K562 (cell line): Measurements from ENCODE around the gene RGS17. TPM values are rescaled to one million over a fixed set of nuclear protein-coding genes. Genes with fewer than 3 reads are reported as not detected.
A peak's percentile ranks its signal among the peaks of the same experiment; 100 is the strongest.

Experiments used
- CTBP1 ChIP-seq: fragments of 450-650 bp; IDR thresholded peaks from 2 replicates; pipeline ENCODE4 v1.6.1; 2016; ENCODE audit warnings: borderline replicate concordance
- E2F3 ChIP-seq: fragments of 250-450 bp; sonication (Bioruptor Pico); IDR thresholded peaks from 2 replicates; pipeline ENCODE4 v1.4.0; 2020; ENCODE audit warnings: mild to moderate bottlenecking
- E2F8 ChIP-seq: fragments of 450-650 bp; IDR thresholded peaks from 2 replicates; pipeline ENCODE4 v1.7.1; 2018; ENCODE audit warnings: mild to moderate bottlenecking, low read depth; ENCODE audit not compliant: partially characterized antibody
- EHMT2 ChIP-seq: fragments of 450-650 bp; IDR thresholded peaks from 2 replicates; pipeline ENCODE4 v1.6.1; 2018; ENCODE audit warnings: antibody characterized with exemption
- ELK1 ChIP-seq: sonication (generic); formaldehyde crosslinking; IDR thresholded peaks from 2 replicates; pipeline ENCODE4 v1.8.1; 2022; ENCODE audit warnings: missing genetic modification reagents
- ERF ChIP-seq: fragments of 450-650 bp; formaldehyde crosslinking; IDR thresholded peaks from 2 replicates; pipeline ENCODE4 v1.4.0; 2020; ENCODE audit warnings: mild to moderate bottlenecking, mixed read lengths
- FOXJ2 ChIP-seq: fragments of 200-800 bp; sonication (Bioruptor generic); IDR thresholded peaks from 2 replicates; pipeline ENCODE4 v1.6.1; 2016; ENCODE audit warnings: missing genetic modification characterization, missing compliant biosample characterization
- FOXJ3 ChIP-seq: sonication (generic); formaldehyde crosslinking; IDR thresholded peaks from 2 replicates; pipeline ENCODE4 v1.4.0; 2020; ENCODE audit warnings: mild to moderate bottlenecking, missing genetic modification reagents
- HMGN3 ChIP-seq: IDR thresholded peaks from 2 replicates; pipeline ENCODE4 v1.6.1; 2011; ENCODE audit warnings: borderline replicate concordance, low read depth, mild to moderate bottlenecking, mixed read lengths, low read length; ENCODE audit not compliant: insufficient read length; ENCODE audit errors: extremely low read depth
- IRF2 ChIP-seq: sonication (generic); formaldehyde crosslinking; IDR thresholded peaks from 2 replicates; pipeline ENCODE4 v1.8.1; 2022; ENCODE audit warnings: mild to moderate bottlenecking, missing genetic modification reagents
- KAT7 ChIP-seq: sonication (generic); formaldehyde crosslinking; IDR thresholded peaks from 2 replicates; pipeline ENCODE4 v1.8.0; 2022; ENCODE audit warnings: missing genetic modification reagents, mild to moderate bottlenecking, borderline replicate concordance
- MECOM ChIP-seq: fragments of 250-450 bp; sonication (Bioruptor Pico); IDR thresholded peaks from 2 replicates; pipeline ENCODE4 v1.8.0; 2022; ENCODE audit warnings: inconsistent platforms
- MIER1 ChIP-seq: fragments of 450-650 bp; IDR thresholded peaks from 2 replicates; pipeline ENCODE4 v1.6.1; 2016; ENCODE audit warnings: antibody characterized with exemption, mild to moderate bottlenecking, low read depth
- NELFE ChIP-seq: IDR thresholded peaks from 2 replicates; pipeline ENCODE4 v1.6.1; 2011; ENCODE audit warnings: mild to moderate bottlenecking; ENCODE audit not compliant: insufficient read depth, insufficient read length
- PCBP1 ChIP-seq: fragments of 200-400 bp; formaldehyde crosslinking; IDR thresholded peaks from 2 replicates; pipeline ENCODE4 v1.6.1; 2018; ENCODE audit warnings: mild to moderate bottlenecking, low read depth, low read length; ENCODE audit not compliant: poor library complexity, severe bottlenecking
- SRSF9 ChIP-seq: fragments of 200-400 bp; formaldehyde crosslinking; IDR thresholded peaks from 2 replicates; pipeline ENCODE4 v1.6.1; 2017; ENCODE audit warnings: low read depth, low read length, borderline replicate concordance
- XRCC3 ChIP-seq: fragments of 450-650 bp; IDR thresholded peaks from 2 replicates; pipeline ENCODE4 v1.6.1; 2017; ENCODE audit warnings: mild to moderate bottlenecking, moderate library complexity
- ZFP1 ChIP-seq: fragments of 450-650 bp; formaldehyde crosslinking; IDR thresholded peaks from 2 replicates; pipeline ENCODE4 v1.4.0; 2020; ENCODE audit warnings: mild to moderate bottlenecking, mixed read lengths
- ZNF212 ChIP-seq: fragments of 450-650 bp; formaldehyde crosslinking; IDR thresholded peaks from 2 replicates; pipeline ENCODE4 v1.4.0; 2020; ENCODE audit warnings: mild to moderate bottlenecking
- ZNF324 ChIP-seq: fragments of 250-450 bp; sonication (Bioruptor Pico); IDR thresholded peaks from 2 replicates; pipeline ENCODE4 v1.4.0; 2020; ENCODE audit warnings: mild to moderate bottlenecking
- ZNF511 ChIP-seq: sonication (generic); formaldehyde crosslinking; IDR thresholded peaks from 2 replicates; pipeline ENCODE4 v1.8.0; 2022; ENCODE audit warnings: mild to moderate bottlenecking, missing genetic modification reagents
- ZNF707 ChIP-seq: fragments of 250-450 bp; sonication (Bioruptor Pico); conservative IDR thresholded peaks from 2 replicates; pipeline ENCODE4 v1.8.0; 2022; ENCODE audit warnings: inconsistent platforms, mild to moderate bottlenecking, moderate library complexity
- ZNF79 ChIP-seq: fragments of 250-450 bp; sonication (Bioruptor Pico); IDR thresholded peaks from 2 replicates; pipeline ENCODE4 v1.4.0; 2020; ENCODE audit warnings: low read depth, mild to moderate bottlenecking, moderate library complexity
- ZSCAN32 ChIP-seq: fragments of 450-650 bp; formaldehyde crosslinking; IDR thresholded peaks from 2 replicates; pipeline ENCODE4 v1.4.0; 2020; ENCODE audit warnings: mild to moderate bottlenecking, moderate library complexity
- polyA plus RNA-seq, 8 experiments: library from polyadenylated mRNA; depleted of rRNA in 4 of 8; stranded (reverse) in 5 of 8; unstranded in 3 of 8; fragments of >200 nt; fragmentation: Nextera tagmentation in 2 of 8; fragmentation: Illumina TruSeq in 1 of 8; extraction: Ambion mirVana in 2 of 8; extraction: Trizol in 1 of 8; gene quantifications; 2 replicates each; pipeline versions ENCODE4 v1.2.1 to v1.2.3, GENCODE V29; 2011 to 2014; ENCODE audit warnings: inconsistent platforms in 1 of 8, missing spikeins in 1 of 8
- total RNA-seq, 7 experiments: library from RNA; depleted of rRNA in 6 of 7; stranded (reverse); fragments of >200 nt in 6 of 7; fragmentation: Illumina TruSeq in 2 of 7; extraction: Trizol in 2 of 7; gene quantifications; 2 replicates each; pipeline versions ENCODE4 v1.2.1 to v1.2.3, GENCODE V29; 2011 to 2021; ENCODE audit warnings: low replicate concordance in 1 of 7

RGS17 gene
- total and polyA plus RNA-seq, 9 of the 15 experiments (the other 6 are each of a cell fraction or from before 2014, with no cell fraction given): 0.01 to 0.14 (median 0.08) TPM; not detected in 6

- TF ChIP-seq ELK1 (CRISPR knock-in tag) (no peak), ZFP1 (CRISPR knock-in tag) (no peak), CTBP1 (peak; percentile 42; the same call in 1 of the 2 replicates), PCBP1 (no peak), SRSF9 (no peak), IRF2 (CRISPR knock-in tag) (no peak), EHMT2 (no peak), E2F3 (no peak), HMGN3 (no peak), ZNF707 (CRISPR knock-in tag) (no peak), ERF (CRISPR knock-in tag) (0 out of 2 replicates have a peak, but pooled peaks have one; percentile 35), XRCC3 (no peak), FOXJ3 (CRISPR knock-in tag) (no peak), E2F8 (no peak), ZSCAN32 (CRISPR knock-in tag) (no peak), ZNF324 (no peak), KAT7 (no peak), MECOM (CRISPR knock-in tag) (no peak), ZNF511 (CRISPR knock-in tag) (no peak), ZNF79 (CRISPR knock-in tag) (no peak), FOXJ2 (tag) (0 out of 2 replicates have a peak, but pooled peaks have one; percentile 11), ZNF212 (CRISPR knock-in tag) (no peak), NELFE (no peak), MIER1 (no peak)
Observed at GRCh38 chr6:152983637-152984512, 147.2 kb downstream of the RGS17 start (continued).
